SK-N-MC (cell line): ENCODE results near the gene NLRC5.

Source experiments
- EZH2 ChIP-seq: fragments of 200-600 bp; sonication (generic); IDR thresholded peaks from one replicate; pipeline ENCODE4 v1.6.1; 2017; ENCODE audit warnings: antibody characterized with exemption
- FOXP2 ChIP-seq: optimal IDR thresholded peaks from 2 replicates; pipeline ENCODE3; 2011; ENCODE audit warnings: mild to moderate bottlenecking, moderate library complexity; ENCODE audit not compliant: insufficient read depth; ENCODE audit errors: extremely low read length, control extremely low read depth
- POLR2AphosphoS5 ChIP-seq: IDR thresholded peaks from 2 replicates; pipeline ENCODE4 v1.6.1; 2012; ENCODE audit warnings: mild to moderate bottlenecking, low read depth, low read length, borderline replicate concordance

DNA sequence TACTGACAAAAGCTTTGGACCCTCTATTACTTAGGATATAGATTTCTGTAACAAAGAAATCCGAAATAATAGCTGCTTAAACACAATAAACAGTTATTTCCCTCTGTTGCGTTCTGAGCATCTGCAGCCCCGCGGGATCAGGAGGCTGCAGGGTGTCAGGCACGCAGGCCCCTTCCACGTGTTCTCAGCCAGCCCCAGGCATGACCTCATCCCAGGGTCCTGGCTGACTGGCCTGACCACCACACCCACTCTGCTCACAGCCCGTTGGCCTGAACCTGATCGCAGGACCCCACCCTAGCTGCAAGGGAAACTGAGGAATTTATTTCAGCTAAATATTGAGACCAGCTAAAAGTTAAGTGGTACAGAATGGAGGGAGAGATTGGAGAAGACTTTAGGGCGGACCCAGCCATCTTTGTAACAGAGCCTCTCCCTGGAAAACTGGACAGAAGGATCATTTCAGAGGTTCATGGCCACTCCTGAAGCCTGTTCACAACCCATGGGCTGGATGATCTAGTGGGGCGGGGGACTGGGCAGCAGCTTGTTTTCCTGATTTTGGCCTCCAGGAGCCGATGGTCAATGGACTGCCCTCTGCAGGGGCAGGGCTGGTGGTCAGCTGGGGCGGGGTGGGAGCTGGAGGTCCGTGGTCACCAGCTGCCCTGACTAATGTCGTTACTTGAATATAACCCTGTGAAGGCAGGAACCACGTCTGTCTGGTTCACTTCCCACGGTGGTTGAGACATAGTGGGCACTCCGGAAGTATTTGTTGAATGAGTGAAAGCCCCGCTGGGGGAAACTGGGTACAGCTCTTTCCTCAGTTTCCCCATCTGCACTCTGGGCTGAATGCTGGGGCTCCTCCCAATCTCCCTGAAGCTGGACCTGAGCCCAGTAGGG lies 16.7 kb upstream of the NLRC5 start:
- no peak for TF ChIP-seq EZH2
- no peak for TF ChIP-seq POLR2AphosphoS5
- no peak for TF ChIP-seq FOXP2
